Measurements from ENCODE around the gene EXPH5.
"Not testable (repeated sequence)": the region's sequence is repeated elsewhere in the genome, so short reads cannot be mapped to it uniquely, and the experiment has no call there.

The EXPH5 gene, protein sequence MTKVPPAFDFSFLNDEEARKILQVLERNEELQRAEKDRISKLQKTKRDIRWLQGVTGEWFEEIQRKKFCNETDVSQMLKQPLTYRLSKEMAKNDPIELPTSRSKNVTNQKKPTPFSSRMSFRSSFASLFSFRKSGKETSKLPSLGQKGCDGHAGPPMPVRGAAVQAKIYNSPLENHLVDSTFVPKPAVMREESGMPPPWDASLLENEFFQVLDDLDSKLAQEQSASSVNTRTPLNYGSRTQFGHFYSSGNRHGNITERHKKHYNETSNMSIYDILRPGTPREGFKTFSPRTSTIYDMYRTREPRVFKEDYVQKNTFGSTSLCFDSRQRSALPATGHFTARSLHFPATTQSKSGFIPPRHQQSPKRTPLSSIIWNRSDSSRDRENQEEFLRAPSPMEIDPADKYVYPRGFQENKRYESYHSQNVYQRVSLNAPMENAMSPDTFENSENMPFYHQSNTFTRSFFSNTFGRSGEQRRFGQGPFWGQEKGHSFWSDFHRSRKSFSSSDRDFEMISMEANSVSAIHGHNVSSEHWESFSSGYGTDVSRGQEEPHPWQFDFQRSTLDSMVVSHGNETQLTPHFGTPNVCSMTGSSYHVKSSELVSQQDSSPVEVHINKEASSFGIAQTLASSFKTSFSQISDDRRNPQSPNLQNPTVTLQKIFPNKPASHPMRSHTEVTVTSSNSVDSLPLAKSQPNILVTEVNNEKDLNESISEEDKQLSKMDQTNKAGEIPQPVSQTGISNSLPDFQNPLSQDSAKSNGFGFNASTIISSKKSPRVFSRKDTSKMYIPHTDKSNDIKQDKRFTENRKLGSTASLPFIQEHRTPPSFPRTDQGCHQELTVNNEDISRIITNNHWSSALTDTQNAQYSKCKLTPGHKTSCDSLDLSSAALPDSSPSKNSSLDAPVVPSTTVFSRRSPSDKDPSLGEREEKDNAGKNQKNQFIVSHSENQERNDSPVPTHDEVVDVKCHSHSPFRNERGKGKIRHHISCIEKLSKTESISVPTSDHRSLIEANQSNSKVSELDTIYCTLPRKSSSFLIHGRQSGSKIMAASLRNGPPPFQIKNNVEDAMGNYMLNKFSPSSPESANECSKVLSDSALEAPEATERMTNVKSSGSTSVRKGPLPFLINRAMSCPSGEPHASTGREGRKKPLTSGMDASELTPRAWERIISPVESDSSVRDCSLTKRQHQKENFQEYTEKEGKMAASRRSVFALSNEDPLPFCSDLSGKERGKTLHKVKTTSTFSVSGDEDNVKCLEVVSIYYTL (N-terminal part only)

DNA sequence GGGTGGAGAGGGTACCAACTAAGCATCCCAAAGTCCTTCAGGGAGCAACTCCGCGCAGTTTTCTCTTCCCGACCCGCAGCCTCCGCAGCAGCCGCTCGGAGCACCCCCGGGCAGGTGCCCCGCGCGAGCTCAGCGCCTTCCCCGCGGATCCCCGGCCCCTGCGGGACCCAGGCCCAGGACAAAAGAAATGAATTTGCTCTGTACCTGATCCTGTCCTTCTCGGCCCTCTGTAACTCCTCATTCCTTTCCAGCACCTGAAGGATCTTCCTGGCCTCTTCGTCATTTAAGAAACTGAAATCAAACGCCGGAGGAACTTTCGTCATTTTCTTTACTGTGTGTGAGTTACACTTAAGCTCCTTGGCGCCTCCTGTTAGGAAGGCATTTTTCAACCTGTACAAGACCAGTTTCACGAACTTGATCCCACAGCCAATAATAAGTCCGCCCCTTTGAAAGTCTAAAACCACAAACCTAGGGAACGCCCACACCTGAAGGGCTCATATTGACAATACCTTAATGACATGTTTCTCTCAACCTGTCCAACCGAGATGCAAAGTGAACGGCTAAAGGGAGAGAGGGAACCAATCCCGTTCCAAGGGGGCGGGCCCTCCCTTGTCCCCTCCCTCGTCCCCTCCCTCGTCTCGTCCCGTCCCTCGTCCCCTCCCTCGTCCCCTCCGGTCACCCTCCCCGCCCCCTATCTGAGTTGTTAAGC is at the start of gene EXPH5:
Gene EXPH5, minus strand, starts transcription at position 555 of the 709 bp plus-strand sequence. Its CDS starts 232 bp downstream, at position 323.
- DNase-seq, result peak; percentile 94

DNA sequence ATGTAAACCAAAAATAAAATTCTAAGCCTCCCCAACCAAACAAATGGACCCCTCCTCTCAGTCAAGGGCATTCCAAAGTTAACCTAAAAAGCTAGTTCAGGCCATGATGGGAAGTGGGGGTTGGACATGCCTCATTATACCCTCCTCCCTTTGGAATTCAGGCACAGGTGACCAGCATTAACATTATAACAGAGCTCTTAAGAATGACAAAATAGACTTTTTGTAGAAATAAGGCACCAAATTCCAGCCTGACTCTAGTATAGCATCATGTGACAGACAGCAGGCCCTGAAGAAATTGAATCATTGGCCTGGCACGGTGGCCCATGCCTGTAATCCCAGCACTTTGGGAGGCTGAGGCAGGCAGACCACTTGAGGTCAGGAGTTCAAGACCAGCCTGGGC is 48.2 kb upstream of the EXPH5 start:
- not testable (repeated sequence) for DNase-seq

DNA sequence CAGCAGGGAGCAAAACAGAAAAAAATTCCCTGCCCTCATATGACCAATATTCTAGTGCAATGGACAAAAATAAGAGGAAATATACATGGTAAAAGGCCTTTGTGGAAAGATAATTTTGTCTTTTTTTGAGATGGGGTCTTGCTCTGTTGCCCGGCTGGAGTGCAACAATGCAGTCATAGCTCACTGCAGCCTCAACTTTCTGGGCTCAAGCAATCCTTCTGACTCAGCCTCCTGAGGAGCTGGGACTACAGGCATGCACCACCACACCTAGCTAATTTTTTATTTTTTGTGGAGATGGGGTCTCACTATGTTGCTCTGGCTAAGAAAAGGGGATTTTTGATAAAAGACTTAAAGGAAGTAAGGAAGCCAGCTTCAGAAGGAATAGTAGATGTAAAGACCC is 45.6 kb upstream of the EXPH5 start:
- no peak for DNase-seq

DNA sequence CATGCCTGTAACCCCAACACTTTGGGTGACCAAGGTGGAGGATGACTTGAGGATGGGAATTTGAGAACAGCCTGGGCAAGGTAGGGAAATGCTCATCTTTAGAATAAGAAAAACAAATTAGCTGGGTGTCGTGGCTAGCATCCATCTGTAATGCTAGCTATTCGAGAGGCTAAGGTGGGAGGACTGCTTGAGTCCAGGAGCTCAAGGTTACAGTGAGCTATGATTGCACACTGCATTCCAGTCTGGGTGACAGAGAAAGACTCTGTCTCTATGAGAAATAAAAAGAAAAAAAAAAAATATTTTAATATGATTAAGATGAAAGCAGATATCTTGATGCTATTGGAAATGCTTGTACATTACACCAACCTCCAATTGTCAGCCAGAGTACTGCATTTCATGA is 42.7 kb upstream of the EXPH5 start:
- DNase-seq, result no peak

DNA sequence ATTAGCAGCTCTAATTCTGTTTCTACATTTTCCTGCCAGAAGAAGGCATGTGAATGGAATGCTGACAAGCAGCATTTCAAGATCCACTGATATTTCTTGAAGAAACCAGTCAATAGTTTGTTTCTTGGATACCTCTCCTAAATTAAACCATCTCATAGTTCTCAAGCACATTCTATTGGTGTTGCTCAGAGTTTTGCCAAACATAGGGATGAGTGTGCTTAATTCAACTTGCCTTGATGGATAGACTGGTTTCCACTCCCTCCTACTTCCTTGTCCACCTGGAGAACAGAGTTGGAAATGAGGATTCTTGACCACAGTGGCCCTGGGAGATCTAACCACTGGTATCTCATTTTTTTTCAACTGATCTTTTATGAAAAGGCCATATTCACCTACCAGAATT is 41.5 kb upstream of the EXPH5 start:
- no peak for DNase-seq

DNA sequence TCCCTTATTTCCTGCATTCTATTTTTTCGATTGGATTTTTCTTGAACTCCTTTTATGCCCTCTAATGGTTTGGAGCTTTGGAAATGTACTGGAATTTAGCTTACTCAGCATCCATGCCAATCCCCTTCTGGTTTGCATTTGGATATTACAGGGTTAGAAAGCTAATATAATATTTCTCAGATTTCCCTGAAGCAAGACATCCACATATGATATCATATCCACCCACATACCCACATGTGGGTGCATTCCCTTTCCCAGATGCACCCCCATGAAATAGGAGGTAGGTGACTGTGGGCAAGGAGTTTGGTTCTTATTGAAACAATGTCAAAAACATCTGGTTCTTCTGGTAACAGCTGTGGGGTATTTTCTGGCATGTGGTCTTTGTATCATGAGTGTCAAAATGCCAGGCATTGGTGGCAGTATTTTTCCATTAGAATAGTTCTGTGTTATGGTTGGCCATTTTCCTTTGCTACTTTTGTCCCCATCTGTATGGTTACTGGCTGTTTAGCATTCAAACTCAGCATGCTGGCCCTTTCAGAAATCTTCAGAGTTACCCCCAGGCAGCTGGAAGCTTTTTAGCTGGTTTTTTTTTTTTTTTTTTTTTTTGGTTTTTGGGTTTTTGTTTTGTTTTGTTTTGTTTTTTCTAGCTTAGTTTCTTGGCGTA is 38.6 kb upstream of the EXPH5 start:
- no peak for DNase-seq

DNA sequence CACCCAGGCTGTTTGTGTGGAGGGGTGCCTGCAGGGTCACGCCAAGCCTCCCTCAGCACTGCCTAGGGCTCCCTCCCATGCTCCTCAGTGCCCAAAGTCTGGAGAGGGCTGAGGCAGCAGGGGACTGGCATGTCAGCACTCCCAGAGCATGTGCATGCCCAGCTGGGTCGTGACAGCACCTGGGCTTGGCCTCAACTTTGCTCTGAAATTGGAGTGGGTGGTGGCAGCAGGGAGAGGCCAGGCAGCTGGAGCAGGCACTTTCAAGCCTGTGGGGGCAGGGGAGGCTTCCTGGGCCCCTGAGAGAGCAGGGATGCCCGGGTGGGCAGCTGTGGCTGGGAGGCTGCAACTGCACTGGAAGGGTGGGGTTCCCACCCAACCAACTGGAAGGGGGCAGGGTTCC is 35.7 kb upstream of the EXPH5 start:
- DNase-seq, result no peak

DNA sequence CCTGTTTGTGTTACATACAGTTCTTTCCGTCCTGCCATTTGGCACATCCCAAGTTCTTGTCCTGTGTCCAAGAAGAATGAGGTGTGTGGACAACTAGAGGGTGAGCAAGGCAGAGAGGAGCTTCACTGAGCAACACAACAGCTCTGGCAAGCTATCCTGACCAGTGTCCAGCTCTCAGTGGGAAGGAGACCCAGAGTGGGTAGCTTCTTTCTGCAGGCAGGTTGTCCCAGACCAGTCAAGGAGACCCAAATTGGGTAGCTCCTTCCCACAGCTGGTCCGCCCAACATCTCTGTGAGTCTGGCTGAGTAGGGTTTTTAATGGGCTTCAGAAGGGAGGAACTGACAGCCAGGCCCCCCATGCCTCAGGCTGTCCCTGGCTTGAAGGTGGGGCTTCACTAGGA is 35.2 kb upstream of the EXPH5 start:
- no peak for DNase-seq

DNA sequence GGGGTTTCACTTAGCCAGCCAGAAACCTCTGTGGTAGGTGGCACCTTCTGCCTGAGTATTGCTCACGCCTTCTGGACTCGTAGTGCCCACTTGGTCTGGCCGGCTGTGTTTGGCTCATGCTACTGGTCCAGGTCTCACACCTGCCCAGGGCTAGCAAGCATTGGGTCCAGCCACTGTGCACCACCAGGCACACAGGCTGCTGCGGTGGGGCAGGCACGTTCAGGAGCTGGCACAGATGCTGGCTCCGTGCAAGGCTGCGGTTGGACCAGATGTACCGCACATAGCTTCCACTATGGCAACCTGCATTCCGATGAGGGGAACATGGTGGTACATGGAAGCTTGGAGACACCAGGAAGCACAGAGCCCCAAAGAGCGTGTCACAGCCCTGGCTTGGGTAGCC is 34.8 kb upstream of the EXPH5 start:
- DNase-seq, result no peak

DNA sequence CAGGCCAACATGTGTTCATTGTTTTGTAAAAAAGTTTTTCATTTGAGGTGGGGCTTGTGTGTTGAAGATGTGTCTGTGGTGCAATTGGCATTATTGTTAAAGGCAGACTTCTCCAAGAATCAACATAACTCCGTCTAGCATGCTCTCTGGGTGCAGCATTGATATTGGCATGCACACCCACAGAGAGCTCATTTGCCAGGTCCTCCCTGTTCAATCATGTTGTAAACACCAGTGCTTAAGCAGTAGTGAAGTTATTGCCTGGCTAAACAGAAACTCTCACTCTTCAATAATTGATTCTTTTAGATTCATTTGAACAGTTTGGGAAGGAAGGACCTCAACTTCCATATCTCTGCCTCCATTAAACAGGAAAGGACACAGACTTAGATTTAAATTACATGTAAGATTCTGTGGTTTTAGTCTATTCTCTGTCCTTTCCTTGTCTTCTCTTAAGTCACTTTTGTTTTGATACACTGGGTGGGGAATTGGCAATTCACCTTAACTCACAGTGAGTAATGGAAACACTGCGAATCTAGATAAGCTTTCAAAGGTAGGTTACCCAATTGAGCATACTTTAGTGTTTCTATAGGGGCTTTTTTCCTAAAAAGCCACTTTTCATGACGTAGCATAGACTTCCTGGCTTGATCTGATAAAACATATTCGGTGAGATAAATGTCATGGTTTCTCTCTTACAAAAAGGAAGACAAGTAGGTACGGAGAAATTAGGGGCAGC is 30.8 kb upstream of the EXPH5 start:
- DNase-seq, result peak; percentile 2

DNA sequence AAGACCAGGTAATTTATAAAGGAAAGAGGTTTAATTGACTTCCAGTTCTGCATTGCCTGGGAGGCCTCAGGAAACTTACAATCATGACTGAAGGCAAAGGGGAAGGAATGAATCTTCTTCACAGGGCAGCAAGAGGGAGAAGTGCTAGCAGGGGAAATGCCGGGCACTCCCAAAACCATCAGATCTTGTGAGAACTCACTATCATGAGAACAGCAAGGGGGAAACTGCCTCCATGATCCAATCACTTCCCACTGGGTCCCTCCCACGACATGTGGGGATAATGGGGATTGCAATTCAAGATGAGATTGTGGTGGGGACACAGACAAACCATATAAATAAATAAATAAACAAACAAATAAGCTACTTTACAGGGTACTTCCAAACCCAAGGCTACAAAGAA is 28.8 kb upstream of the EXPH5 start:
- DNase-seq, result no peak

DNA sequence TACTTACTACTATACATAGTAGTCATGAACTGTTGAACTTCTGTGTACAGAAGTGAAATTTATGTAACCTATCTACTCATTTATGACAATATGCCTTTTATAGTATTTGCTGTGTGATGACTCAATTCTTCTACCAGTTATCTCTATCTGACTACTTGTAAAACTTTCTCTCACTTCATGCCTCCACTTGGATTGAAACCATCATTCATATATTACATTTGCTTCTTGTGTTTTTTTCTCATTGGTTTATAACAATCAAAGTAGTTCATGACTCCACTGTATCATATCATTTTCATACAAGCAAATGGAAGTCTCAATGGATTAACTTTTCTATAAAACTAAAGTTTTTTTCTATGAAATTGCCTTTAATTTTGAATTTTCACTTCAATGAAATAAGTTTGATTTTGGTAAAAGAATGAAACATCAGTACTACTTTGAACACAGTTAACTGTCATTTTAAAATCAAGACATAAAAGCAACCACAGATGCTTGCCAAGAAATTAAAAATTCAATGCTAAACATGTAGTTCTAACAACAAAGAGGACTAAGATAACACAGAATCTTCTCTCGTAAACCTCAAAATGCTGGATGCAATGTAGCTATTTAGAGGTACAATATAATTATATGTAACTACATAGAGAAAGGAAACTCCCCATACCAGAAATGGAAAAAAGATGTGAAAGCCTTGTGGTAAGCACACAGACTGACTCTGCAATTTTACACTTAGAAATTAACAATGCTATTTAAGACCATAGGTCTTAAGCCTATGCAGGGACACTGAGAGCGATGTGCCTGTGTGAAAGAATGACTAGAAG is 27.6 kb upstream of the EXPH5 start:
- DNase-seq, result no peak

DNA sequence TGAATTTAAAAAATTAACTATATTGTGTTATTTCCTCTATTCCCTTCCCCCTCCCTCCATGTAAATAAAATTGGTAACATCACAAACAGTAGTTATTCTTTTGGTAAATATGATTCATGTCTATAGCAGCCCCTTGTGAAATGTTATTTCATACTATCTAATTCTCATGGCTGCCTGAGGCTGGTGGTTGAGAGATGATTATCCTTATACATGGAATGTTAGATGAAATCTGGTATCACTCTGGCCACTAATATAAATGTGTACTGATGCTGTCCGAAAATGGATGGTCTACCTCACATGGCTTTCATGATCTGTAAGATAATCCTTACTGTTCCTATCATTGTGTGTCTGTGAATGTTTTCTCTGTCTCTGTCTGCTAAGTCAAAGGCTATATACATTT is 25.0 kb upstream of the EXPH5 start:
- no peak for DNase-seq

DNA sequence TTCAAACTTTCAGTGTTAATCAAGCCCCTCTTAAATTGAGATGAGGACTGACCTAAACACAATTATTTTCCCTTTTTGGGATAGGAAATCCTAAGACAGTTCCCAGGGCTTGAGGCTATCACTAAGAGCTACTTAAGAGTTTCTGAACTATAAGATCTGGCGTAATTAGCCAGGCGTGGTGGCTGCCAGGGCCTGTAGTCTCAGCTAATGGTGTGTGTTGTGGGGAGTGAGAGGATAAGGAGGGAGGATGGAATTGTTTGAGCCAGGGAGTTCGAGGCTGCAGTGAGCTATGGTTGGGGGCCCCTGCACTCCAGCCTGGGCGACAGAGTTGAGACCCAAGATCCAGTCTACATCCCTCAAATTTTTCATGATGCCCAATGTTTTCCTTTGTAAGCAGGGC is 23.5 kb upstream of the EXPH5 start:
- no peak for DNase-seq

DNA sequence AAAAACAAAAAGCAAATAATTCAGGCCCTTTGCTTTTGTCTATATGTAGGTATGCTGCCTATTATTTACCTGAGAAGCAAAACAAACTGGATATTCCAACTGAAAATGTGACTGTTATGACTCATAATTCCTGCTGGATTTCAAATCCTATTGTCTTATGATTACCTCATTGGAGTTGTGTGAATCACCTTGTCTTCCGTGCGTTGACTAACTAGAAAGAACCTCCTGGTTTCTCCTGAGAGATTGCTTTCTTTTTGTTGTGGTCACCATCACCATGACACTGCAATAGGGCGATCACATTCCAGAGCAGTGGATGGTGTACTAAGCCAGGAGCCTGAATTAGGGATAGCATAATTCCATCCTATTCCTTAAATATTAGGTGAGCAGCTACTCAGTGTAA is 23.0 kb upstream of the EXPH5 start:
- DNase-seq, result no peak

DNA sequence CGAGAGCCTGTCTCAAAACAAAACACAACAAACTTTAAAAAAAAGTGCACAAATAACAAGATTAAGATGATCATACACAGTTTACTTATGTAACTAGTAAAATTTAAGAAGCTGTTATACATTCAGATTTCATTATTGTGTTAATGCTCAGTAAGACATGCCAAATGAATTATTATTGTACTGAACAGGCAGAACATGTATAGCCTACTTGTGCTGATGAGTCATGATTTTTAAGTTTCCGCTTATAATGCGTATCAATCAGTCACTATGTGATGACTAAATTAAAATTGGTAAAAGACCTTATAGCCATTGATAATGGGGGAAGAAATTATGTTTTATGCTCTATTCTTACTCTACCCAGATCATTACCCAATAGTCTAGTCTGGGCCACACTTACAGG is 20.5 kb upstream of the EXPH5 start:
- DNase-seq, result no peak

DNA sequence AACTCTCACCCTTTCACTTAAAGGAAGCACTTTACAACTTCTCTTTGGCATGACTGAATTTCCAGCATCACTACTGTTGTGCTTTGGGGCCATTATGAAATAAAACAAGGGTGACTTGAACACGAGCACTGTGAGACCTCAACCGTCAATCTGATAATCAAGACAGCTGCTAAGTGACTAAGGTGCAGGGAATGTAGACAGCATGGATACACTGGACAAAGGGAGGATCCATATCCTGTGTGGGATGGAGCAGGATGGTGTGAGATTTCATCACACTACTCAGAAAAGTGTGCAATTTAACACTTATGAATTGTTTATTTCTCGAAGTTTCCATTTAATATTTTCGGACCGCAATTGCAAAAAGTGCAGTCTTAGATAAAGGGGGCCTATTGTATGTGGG is 16.1 kb upstream of the EXPH5 start:
- DNase-seq, result no peak

DNA sequence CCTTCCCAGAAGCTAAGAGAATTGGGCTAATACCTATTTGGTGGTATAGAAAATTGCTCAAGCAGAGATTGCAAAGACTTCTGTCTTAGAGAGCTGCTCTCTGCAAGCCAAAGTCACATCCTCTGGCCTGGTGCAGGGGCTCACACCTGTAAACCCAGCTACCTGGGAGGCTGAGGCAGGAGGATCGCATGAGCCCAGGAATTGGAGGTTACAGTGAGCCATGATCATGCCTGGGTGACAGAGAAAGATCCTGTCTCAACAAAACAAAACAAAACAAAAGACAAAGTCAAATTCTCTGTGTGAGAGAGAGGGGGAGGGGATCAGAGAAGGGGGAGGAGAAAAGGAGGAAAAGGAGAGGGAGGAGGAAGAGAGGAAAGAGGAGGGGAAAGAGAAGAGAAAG is 15.0 kb upstream of the EXPH5 start:
- no peak for DNase-seq

DNA sequence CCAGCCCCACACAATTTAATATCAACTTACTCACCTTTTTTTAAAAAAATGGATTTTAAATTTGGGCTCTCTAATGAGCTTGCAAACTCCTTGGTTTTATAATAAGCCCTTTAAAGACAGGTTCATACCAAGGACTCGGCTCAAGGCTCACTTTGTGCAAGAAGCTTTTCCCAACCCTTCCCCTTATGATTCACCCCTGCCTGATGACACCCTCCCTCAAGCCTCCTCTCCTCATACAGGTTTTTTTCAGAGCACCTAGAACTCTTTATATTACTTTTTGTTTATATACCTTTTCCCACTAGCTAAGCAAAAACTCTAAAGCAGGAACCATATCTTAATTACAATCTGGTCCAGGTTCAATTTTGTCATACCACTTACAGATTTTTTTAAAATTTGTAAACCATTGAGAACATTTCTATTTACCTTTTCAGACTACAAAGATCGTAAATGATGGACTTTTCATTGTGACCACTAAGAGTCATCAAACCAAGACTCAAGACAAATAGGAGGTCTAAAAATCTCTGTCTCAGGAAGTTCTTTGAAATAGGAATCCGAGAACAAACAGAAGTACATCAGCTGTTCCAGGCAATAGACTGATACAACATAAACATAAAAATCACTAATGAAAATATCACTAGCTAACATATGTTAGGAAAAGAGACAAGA is 13.1 kb upstream of the EXPH5 start:
- DNase-seq, result no peak

DNA sequence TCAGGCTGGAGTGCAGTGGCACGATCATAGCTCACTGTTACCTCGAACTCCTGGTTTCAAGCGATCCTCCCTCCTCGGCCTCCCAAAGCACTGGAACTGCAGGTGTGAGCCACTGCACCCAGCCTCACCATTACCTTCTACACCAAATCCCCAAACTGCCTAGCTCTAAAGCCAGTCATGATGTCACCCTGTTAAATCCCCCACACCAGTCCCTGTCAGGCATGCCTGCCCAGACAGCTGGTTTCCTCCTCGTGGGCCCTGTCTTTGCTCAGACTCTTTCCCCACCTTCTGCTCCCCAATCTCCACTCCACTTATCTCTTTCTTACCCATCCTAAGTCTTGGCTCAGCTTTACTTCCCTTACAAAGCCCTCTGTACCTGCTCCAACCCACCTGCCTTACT is 12.5 kb upstream of the EXPH5 start:
- no peak for DNase-seq
